NOMO-1 treated with DMSO at 0.1 percent for 48 hours (cell line): ENCODE data around the gene ARPC5.
"Not testable (repeated sequence)": the region's sequence is repeated elsewhere in the genome, so short reads cannot be mapped to it uniquely, and the experiment has no call there.

ENCODE experiments used
- DNase-seq: peaks from one replicate; lab custom pipeline; 2025; ENCODE audit not compliant: unreplicated experiment; lab: John Stamatoyannopoulos, UW

ARPC5 gene

GRCh38 chr1:183635606-183636333 is at the start of gene ARPC5:
Gene ARPC5, minus strand, starts transcription at chr1:183635783. Its CDS starts 124 bp downstream, at chr1:183635659.
- DNase-seq: peak; percentile 98

GRCh38 chr1:183685112-183685713 is 49.6 kb upstream of the ARPC5 start:
- DNase-seq: peak; percentile 54

- DNase-seq: not testable (repeated sequence)
These were observed 43.8 kb upstream of the ARPC5 start for GRCh38 chr1:183679363-183679762.

GRCh38 chr1:183678819-183679218 is 43.2 kb upstream of the ARPC5 start:
- DNase-seq: no peak

- no peak for DNase-seq
These were observed 41.1 kb upstream of the ARPC5 start for GRCh38 chr1:183676586-183677189.

- no peak for DNase-seq
These were observed 40.5 kb upstream of the ARPC5 start for GRCh38 chr1:183675883-183676585.

- DNase-seq: no peak
These were observed 39.8 kb upstream of the ARPC5 start for GRCh38 chr1:183675381-183675780.

GRCh38 chr1:183674886-183675285 is 39.3 kb upstream of the ARPC5 start:
- DNase-seq: no peak

GRCh38 chr1:183674339-183674738 is 38.8 kb upstream of the ARPC5 start:
- DNase-seq: no peak

GRCh38 chr1:183673605-183674323 is 38.2 kb upstream of the ARPC5 start:
- no peak for DNase-seq

- no peak for DNase-seq
These were observed 34.6 kb upstream of the ARPC5 start for GRCh38 chr1:183670169-183670568.

GRCh38 chr1:183656355-183656754 is 20.8 kb upstream of the ARPC5 start:
- no peak for DNase-seq

GRCh38 chr1:183655562-183656075 is 20.0 kb upstream of the ARPC5 start:
- peak; percentile 59 for DNase-seq

- no peak for DNase-seq
These were observed 19.1 kb upstream of the ARPC5 start for GRCh38 chr1:183654706-183655105.

- no peak for DNase-seq
These were observed 18.4 kb upstream of the ARPC5 start for GRCh38 chr1:183653876-183654451.

- no peak for DNase-seq
These were observed 17.8 kb upstream of the ARPC5 start for GRCh38 chr1:183653462-183653794.

- no peak for DNase-seq
These were observed 17.2 kb upstream of the ARPC5 start, which contains the start of gene APOBEC4 for GRCh38 chr1:183652547-183653461. Gene APOBEC4, minus strand, starts transcription at chr1:183653316. Its CDS starts 4,535 bp downstream, at chr1:183648781.

- no peak for DNase-seq
These were observed 16.5 kb upstream of the ARPC5 start for GRCh38 chr1:183652107-183652506.

- no peak for DNase-seq
These were observed 16.0 kb upstream of the ARPC5 start for GRCh38 chr1:183651612-183652011.
